Adipocyte (in vitro differentiated cells): ENCODE measurements around the gene GJB2.
"Not testable (repeated sequence)": the region's sequence is repeated elsewhere in the genome, so short reads cannot be mapped to it uniquely, and the experiment has no call there.

Experiments
- DNase-seq: peaks from one replicate; pipeline ENCODE4 v3.0.0-alpha.2; 2015; ENCODE audit warnings: low read depth
- H3K27me3 ChIP-seq: replicated peaks from 2 replicates; pipeline ENCODE4 v1.7.0; 2013; ENCODE audit warnings: mild to moderate bottlenecking, low read length, moderate library complexity; ENCODE audit not compliant: control insufficient read depth, insufficient read depth
- H3K36me3 ChIP-seq: 2 replicates; pipeline ENCODE4 v1.7.0; 2013; ENCODE audit warnings: low read length, mild to moderate bottlenecking, moderate library complexity; ENCODE audit not compliant: control insufficient read depth, insufficient read depth, severe bottlenecking
- H3K4me1 ChIP-seq: 2 replicates; pipeline ENCODE4 v1.7.0; 2013; ENCODE audit warnings: mild to moderate bottlenecking, low read length, moderate library complexity; ENCODE audit not compliant: control insufficient read depth, insufficient read depth
- H3K4me3 ChIP-seq: 2 replicates; pipeline ENCODE4 v1.7.0; 2013; ENCODE audit warnings: mild to moderate bottlenecking, low read length, moderate library complexity
- H3K9ac ChIP-seq: 2 replicates; pipeline ENCODE4 v1.7.0; 2013; ENCODE audit warnings: mild to moderate bottlenecking, low read length, moderate library complexity
- H3K9me3 ChIP-seq: 2 replicates; pipeline ENCODE4 v1.7.0; 2013; ENCODE audit warnings: mild to moderate bottlenecking, low read length, moderate library complexity; ENCODE audit not compliant: control insufficient read depth

GJB2 gene

GRCh38 chr13:20160306-20161274 is 32.1 kb downstream of the GJB2 start, which contains the start of gene GJA3:
GJA3 (minus strand) TSS chr13:20161052; CDS start chr13:20143288, 17,764 bp downstream.
- peaks cover 16% of the 10 kb centered on the region for H3K27me3 ChIP-seq
- H3K36me3 ChIP-seq, result no peaks in the 10 kb centered on the region
- no peak within 1 kb of the TSS for H3K9ac ChIP-seq
- H3K4me3 ChIP-seq, result peak within 1 kb of the TSS; percentile 72
- no peaks in the 10 kb centered on the region for H3K9me3 ChIP-seq
- H3K4me1 ChIP-seq, result peaks cover 9% of the 10 kb centered on the region
- DNase-seq, result peak; percentile 65

- H3K4me1 ChIP-seq, result peaks cover 9% of the 10 kb centered on the region
- peak overlapping the region; percentile 72 for H3K4me3 ChIP-seq
- peak; percentile 46 for DNase-seq
- H3K9me3 ChIP-seq, result no peaks in the 10 kb centered on the region
- H3K9ac ChIP-seq, result no peak overlapping the region
- H3K27me3 ChIP-seq, result peaks cover 16% of the 10 kb centered on the region
- H3K36me3 ChIP-seq, result no peaks in the 10 kb centered on the region
Measured at GRCh38 chr13:20159646-20160305, 33.0 kb downstream of the GJB2 start.

GRCh38 chr13:20157151-20157796 is 35.5 kb downstream of the GJB2 start:
- no peak for DNase-seq
- peaks cover 9% of the 10 kb centered on the region for H3K4me1 ChIP-seq
- H3K27me3 ChIP-seq, result peaks cover 20% of the 10 kb centered on the region
- no peaks in the 10 kb centered on the region for H3K36me3 ChIP-seq
- no peak overlapping the region for H3K9ac ChIP-seq
- H3K4me3 ChIP-seq, result no peak overlapping the region
- no peaks in the 10 kb centered on the region for H3K9me3 ChIP-seq

GRCh38 chr13:20156702-20157101 is 36.0 kb downstream of the GJB2 start:
- H3K27me3 ChIP-seq, result peaks cover 24% of the 10 kb centered on the region
- no peaks in the 10 kb centered on the region for H3K36me3 ChIP-seq
- peaks cover 9% of the 10 kb centered on the region for H3K4me1 ChIP-seq
- H3K9me3 ChIP-seq, result no peaks in the 10 kb centered on the region
- no peak overlapping the region for H3K9ac ChIP-seq
- no peak overlapping the region for H3K4me3 ChIP-seq
- DNase-seq, result no peak

GRCh38 chr13:20153290-20153689 is 39.4 kb downstream of the GJB2 start:
- not testable (repeated sequence) for DNase-seq

GRCh38 chr13:20151612-20152011 is 41.1 kb downstream of the GJB2 start:
- H3K4me3 ChIP-seq, result no peak overlapping the region
- no peak for DNase-seq
- H3K9me3 ChIP-seq, result no peaks in the 10 kb centered on the region
- no peak overlapping the region for H3K9ac ChIP-seq
- H3K27me3 ChIP-seq, result peaks cover 56% of the 10 kb centered on the region
- H3K36me3 ChIP-seq, result no peaks in the 10 kb centered on the region
- H3K4me1 ChIP-seq, result no peaks in the 10 kb centered on the region

More at GRCh38 chr13:20153290-20153689, 39.4 kb downstream of the GJB2 start:
- peaks cover 41% of the 10 kb centered on the region for H3K27me3 ChIP-seq
- not testable (repeated sequence) for H3K4me1 ChIP-seq, H3K4me3 ChIP-seq, H3K9me3 ChIP-seq, H3K9ac ChIP-seq, H3K36me3 ChIP-seq

GRCh38 chr13:20151016-20151415 is 41.7 kb downstream of the GJB2 start:
- no peak overlapping the region for H3K4me3 ChIP-seq
- H3K27me3 ChIP-seq, result peaks cover 62% of the 10 kb centered on the region
- H3K9me3 ChIP-seq, result no peaks in the 10 kb centered on the region
- DNase-seq, result no peak
- H3K9ac ChIP-seq, result no peak overlapping the region
- no peaks in the 10 kb centered on the region for H3K4me1 ChIP-seq
- H3K36me3 ChIP-seq, result no peaks in the 10 kb centered on the region

GRCh38 chr13:20150561-20150960 is 42.2 kb downstream of the GJB2 start:
- H3K4me1 ChIP-seq, result no peaks in the 10 kb centered on the region
- H3K36me3 ChIP-seq, result no peaks in the 10 kb centered on the region
- peaks cover 65% of the 10 kb centered on the region for H3K27me3 ChIP-seq
- no peak for DNase-seq
- H3K9ac ChIP-seq, result no peak overlapping the region
- H3K9me3 ChIP-seq, result no peaks in the 10 kb centered on the region
- H3K4me3 ChIP-seq, result no peak overlapping the region

- Histone ChIP-seq H3K9me3 (no peaks in the 10 kb centered on the region), H3K27me3 (peaks cover 65% of the 10 kb centered on the region), H3K4me3 (no peak overlapping the region), H3K4me1 (no peaks in the 10 kb centered on the region), H3K9ac (no peak overlapping the region), H3K36me3 (no peaks in the 10 kb centered on the region)
- DNase-seq, result no peak
Measured at GRCh38 chr13:20149762-20150161, 43.0 kb downstream of the GJB2 start.

GRCh38 chr13:20148501-20149183 is 44.1 kb downstream of the GJB2 start:
- Histone ChIP-seq H3K36me3 (no peaks in the 10 kb centered on the region), H3K9me3 (no peaks in the 10 kb centered on the region), H3K27me3 (peaks cover 75% of the 10 kb centered on the region), H3K9ac (no peak overlapping the region), H3K4me1 (no peaks in the 10 kb centered on the region), H3K4me3 (no peak overlapping the region)
- no peak for DNase-seq
